ENCODE results near the gene CPNE1.

DNA sequence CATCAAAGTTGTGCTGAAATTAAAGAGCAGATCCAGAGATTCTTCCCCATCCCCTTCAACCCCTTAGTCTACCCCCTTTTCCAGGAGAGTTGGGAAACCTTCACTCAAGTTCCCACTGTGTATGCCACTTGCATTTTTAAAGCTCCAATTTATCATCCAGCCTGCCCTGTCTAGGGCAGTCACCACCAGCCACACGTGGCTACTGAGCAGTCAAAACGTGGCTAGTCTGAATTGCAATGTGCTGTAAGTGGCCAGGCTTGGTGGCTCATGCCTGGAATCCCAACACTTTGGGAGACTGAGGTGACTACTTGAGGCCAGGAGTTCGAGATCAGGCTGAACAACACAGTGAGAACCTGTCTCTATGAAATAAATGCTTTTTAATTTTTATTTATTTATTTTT is 87.9 kb downstream of the CPNE1 start:
- no peak for TF ChIP-seq EZH2phosphoT487 (IDR thresholded peaks at IDR 0.05; ENCODE audit: borderline replicate concordance, low read length)
- TF ChIP-seq, protein P1, sequence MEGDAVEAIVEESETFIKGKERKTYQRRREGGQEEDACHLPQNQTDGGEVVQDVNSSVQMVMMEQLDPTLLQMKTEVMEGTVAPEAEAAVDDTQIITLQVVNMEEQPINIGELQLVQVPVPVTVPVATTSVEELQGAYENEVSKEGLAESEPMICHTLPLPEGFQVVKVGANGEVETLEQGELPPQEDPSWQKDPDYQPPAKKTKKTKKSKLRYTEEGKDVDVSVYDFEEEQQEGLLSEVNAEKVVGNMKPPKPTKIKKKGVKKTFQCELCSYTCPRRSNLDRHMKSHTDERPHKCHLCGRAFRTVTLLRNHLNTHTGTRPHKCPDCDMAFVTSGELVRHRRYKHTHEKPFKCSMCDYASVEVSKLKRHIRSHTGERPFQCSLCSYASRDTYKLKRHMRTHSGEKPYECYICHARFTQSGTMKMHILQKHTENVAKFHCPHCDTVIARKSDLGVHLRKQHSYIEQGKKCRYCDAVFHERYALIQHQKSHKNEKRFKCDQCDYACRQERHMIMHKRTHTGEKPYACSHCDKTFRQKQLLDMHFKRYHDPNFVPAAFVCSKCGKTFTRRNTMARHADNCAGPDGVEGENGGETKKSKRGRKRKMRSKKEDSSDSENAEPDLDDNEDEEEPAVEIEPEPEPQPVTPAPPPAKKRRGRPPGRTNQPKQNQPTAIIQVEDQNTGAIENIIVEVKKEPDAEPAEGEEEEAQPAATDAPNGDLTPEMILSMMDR (conservative IDR thresholded peaks at IDR 0.05; ENCODE audit: low read depth, low read length): no peak
- TF ChIP-seq EZH2 (IDR thresholded peaks at IDR 0.05; ENCODE audit: low read length, unreplicated experiment): no peak
